GM04503 (cell line): Measurements from ENCODE around the gene PRCC.
A peak's percentile ranks its signal among the peaks of the same experiment; 100 is the strongest.
"Not testable (repeated sequence)": the region's sequence is repeated elsewhere in the genome, so short reads cannot be mapped to it uniquely, and the experiment has no call there.

Experiments
- DNase-seq: peaks from one replicate; pipeline ENCODE4 v3.0.0-alpha.2; 2012; ENCODE audit warnings: low read depth

The PRCC gene

GRCh38 chr1:156760796-156761104 lies 6.6 kb upstream of the PRCC start:
- no peak for DNase-seq

GRCh38 chr1:156765136-156765535 lies 2.2 kb upstream of the PRCC start:
- DNase-seq = not testable (repeated sequence)

- no peak for DNase-seq
Observed at GRCh38 chr1:156765666-156766065, 1.7 kb upstream of the PRCC start.

- no peak for DNase-seq
Observed at GRCh38 chr1:156766298-156767100, 836 bp upstream of the PRCC start.

- DNase-seq = no peak
Observed at GRCh38 chr1:156767879-156768604, 707 bp downstream of the PRCC start.

- DNase-seq = no peak
Observed at GRCh38 chr1:156768610-156769295, 1.4 kb downstream of the PRCC start.

- no peak for DNase-seq
Observed at GRCh38 chr1:156772222-156772621, 4.9 kb downstream of the PRCC start.

GRCh38 chr1:156772728-156773497 lies 5.6 kb downstream of the PRCC start:
- DNase-seq = no peak

- DNase-seq = no peak
Observed at GRCh38 chr1:156773607-156774006, 6.3 kb downstream of the PRCC start.

- no peak for DNase-seq
Observed at GRCh38 chr1:156775799-156776198, 8.5 kb downstream of the PRCC start.

GRCh38 chr1:156776942-156777341 lies 9.6 kb downstream of the PRCC start:
- no peak for DNase-seq

- no peak for DNase-seq
Observed at GRCh38 chr1:156777573-156777972, 10.2 kb downstream of the PRCC start.

GRCh38 chr1:156781585-156782186 lies 14.4 kb downstream of the PRCC start:
- DNase-seq = peak; percentile 64

GRCh38 chr1:156785458-156785857 lies 18.1 kb downstream of the PRCC start:
- DNase-seq = no peak

GRCh38 chr1:156786640-156787039 lies 19.3 kb downstream of the PRCC start:
- no peak for DNase-seq

- no peak for DNase-seq
Observed at GRCh38 chr1:156788136-156788535, 20.8 kb downstream of the PRCC start.

- DNase-seq = no peak
Observed at GRCh38 chr1:156789621-156790318, 22.4 kb downstream of the PRCC start.

- no peak for DNase-seq
Observed at GRCh38 chr1:156794506-156795373, 27.4 kb downstream of the PRCC start.

GRCh38 chr1:156795374-156795733 lies 28.0 kb downstream of the PRCC start:
- no peak for DNase-seq

- DNase-seq = no peak
Observed at GRCh38 chr1:156795787-156796186, 28.5 kb downstream of the PRCC start.
